ENCODE data around the gene LACTB. TPM values are rescaled to one million over a fixed set of nuclear protein-coding genes. Genes with fewer than 3 reads are reported as not detected.

Gene LACTB, protein sequence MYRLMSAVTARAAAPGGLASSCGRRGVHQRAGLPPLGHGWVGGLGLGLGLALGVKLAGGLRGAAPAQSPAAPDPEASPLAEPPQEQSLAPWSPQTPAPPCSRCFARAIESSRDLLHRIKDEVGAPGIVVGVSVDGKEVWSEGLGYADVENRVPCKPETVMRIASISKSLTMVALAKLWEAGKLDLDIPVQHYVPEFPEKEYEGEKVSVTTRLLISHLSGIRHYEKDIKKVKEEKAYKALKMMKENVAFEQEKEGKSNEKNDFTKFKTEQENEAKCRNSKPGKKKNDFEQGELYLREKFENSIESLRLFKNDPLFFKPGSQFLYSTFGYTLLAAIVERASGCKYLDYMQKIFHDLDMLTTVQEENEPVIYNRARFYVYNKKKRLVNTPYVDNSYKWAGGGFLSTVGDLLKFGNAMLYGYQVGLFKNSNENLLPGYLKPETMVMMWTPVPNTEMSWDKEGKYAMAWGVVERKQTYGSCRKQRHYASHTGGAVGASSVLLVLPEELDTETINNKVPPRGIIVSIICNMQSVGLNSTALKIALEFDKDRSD
- 9.6 and 12.4 TPM in 2 replicates for total RNA-seq

DNA sequence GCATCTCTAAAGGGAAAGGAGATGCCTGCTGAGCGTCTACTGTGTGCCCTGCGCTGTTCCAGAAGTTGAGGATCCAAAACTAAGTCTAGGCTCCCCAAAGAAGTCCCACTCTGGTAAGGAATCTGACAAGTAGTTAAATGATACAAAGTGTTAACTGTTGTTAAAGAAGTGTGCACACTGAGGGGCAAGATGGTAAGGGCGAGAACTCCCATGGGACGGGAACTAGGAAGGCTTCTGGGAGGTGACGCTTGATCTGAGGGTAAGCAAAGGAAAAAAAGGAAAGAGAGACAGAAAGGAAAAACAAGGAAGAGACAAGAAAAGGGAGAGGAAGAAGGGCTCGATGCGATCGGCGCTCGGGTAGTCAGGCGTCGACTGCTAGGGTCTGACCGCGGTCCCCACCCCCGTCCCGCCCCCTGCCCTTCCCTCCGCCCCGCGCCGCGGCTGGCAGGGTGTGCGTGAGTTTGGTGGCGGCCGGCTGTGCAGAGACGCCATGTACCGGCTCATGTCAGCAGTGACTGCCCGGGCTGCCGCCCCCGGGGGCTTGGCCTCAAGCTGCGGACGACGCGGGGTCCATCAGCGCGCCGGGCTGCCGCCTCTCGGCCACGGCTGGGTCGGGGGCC, at the start of gene LACTB:
Gene LACTB, plus strand, starts transcription at position 480 of the 620 bp plus-strand sequence. Its CDS starts 11 bp downstream, at position 491.

DNA sequence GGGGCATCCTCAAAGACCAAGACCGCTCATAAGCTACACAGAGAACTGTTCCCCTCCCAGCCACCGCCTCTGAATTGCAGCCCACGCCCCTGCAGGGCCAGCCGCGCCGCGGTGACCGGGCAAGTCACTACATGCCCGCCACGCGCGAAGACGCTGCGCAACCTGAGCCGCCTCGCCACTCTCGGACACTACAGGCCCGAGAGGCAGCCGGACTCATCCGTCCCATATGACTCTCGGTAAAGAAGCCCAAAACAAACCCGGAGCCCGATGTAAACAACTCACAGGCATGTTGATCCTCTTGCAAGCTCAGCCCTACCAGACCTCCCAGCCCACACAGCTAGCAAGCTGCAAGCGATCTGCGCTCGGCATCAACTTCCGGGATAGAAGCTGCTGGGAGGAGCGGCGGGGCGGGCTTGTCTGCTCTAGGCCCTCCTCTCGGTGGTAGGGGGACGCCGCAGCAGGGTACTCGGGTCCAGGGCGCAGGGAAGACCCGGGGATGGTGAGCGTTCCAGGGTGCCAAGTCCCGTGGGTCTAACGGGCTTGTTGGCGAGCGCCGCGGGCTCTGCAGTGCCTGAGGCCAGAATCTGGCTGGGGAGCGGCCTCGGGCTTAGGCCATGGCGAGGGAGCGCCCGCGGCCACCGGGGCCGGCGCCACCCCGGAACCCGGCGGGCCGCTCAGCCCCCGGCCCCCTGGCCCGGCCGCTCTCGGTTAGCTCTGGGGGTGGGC, 35.6 kb downstream of the LACTB start, which contains the start of gene RPS27L:
Gene RPS27L, minus strand, starts transcription at position 360 of the 726 bp plus-strand sequence. Its CDS starts 72 bp downstream, at position 288.

DNA sequence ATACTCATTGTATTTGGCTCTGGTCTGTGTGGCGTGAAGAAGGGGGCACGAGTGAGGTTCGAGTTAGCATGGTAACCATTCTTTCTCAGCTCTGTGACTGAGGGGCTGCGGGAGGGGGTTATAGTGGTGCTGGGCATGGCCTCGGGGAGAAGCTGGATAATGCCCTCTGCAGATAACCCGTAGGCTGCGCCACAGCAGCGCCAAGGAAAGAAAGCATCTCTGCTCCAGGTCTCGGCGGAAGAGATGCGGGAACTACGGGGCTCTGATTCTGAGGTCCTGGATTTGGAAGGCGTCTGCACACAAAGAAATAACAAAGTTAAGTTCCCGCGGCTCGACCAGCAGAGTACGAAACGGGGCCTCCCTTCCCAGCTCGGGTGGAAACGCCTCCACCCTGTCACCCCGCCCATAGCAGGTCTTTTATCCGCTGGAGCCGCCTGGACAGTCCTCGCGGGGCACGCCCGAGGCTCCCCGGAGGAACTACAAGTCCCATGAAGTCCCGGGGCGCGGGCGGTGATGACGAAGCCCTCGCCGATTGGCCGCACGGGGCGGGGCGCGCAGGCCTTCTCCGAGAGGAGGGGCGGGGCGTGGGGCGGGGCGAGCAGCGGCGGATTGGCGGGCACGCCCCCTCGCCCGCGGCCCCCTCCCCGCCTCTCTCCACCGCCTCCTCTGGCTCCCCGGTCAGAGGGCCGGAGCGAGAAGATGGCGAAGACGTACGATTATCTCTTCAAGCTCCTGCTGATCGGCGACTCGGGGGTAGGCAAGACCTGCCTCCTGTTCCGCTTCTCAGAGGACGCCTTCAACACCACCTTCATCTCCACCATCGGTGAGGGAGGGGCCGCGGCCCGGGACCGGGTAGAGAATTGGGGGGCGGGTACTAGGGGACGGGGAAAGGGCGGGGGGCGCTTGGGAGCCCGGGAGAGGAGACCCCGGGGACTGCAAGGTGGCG, 67.5 kb downstream of the LACTB start, which contains the start of gene RAB8B:
Gene RAB8B, plus strand, starts transcription at position 681 of the 946 bp plus-strand sequence. Its CDS starts 19 bp downstream, at position 700.

Other genes starting within 250 kb of the LACTB start
- gene TPM1, start 79.1 kb upstream of the LACTB start, total RNA-seq = 471 and 745 TPM in 2 replicates
- gene RPS27L, start 35.6 kb downstream of the LACTB start, total RNA-seq = 119 and 120 TPM in 2 replicates
- 14.6 and 22.0 TPM in 2 replicates for gene RAB8B, start 67.7 kb downstream of the LACTB start, total RNA-seq
- 6.2 and 10.6 TPM in 2 replicates for gene APH1B, start 155.7 kb downstream of the LACTB start, total RNA-seq

All from mesangial cell (primary cell).